Mesenteric fat pad (tissue), 1 donor: ENCODE measurements around the gene CCL17. TPM values are rescaled to one million over a fixed set of nuclear protein-coding genes. Genes with fewer than 3 reads are reported as not detected.
"Not testable (repeated sequence)": the region's sequence is repeated elsewhere in the genome, so short reads cannot be mapped to it uniquely, and the experiment has no call there.

Experiments used
- DNase-seq: peaks from one replicate; pipeline ENCODE4 v3.0.0-alpha.2; 2020; ENCODE audit warnings: low spot score
- total RNA-seq: library from RNA; stranded (reverse); fragmentation: NEBNext Ultra II Directional; extraction: Animal tissue kit (Norgen Biotek cat#: 25700); gene quantifications from one replicate; pipeline ENCODE4 v1.2.1, GENCODE V29; 2021
- donor health status: DM: yes; HTN: yes; CAD: no.

The CCL17 gene
- total RNA-seq, 1 donor from 2014 or later: not detected

- no peak for DNase-seq
Measured at GRCh38 chr16:57430955-57431354, 26.4 kb downstream of the CCL17 start.

- DNase-seq: no peak
Measured at GRCh38 chr16:57432505-57432904, 27.9 kb downstream of the CCL17 start.

GRCh38 chr16:57432989-57433388 lies 28.4 kb downstream of the CCL17 start:
- no peak for DNase-seq

GRCh38 chr16:57434003-57434402 lies 29.4 kb downstream of the CCL17 start:
- DNase-seq: no peak

- no peak for DNase-seq
Measured at GRCh38 chr16:57435838-57436237, 31.3 kb downstream of the CCL17 start.

- not testable (repeated sequence) for DNase-seq
Measured at GRCh38 chr16:57439947-57440346, 35.4 kb downstream of the CCL17 start.

- DNase-seq: not testable (repeated sequence)
Measured at GRCh38 chr16:57440551-57440950, 36.0 kb downstream of the CCL17 start.

- DNase-seq: no peak
Measured at GRCh38 chr16:57444711-57445110, 40.1 kb downstream of the CCL17 start.

- DNase-seq: no peak
Measured at GRCh38 chr16:57445510-57445909, 40.9 kb downstream of the CCL17 start.

- no peak for DNase-seq
Measured at GRCh38 chr16:57446531-57447185, 42.1 kb downstream of the CCL17 start.

- DNase-seq: peak; percentile 99
Measured at GRCh38 chr16:57447186-57447962, 42.8 kb downstream of the CCL17 start, which contains the start of the genes CIAPIN1 and COQ9. Gene CIAPIN1, minus strand, starts transcription at chr16:57447385. Its CDS starts 6,457 bp downstream, at chr16:57440928. Gene COQ9, plus strand, starts transcription at chr16:57447479. Its CDS starts 27 bp downstream, at chr16:57447506.

GRCh38 chr16:57452021-57452420 lies 47.5 kb downstream of the CCL17 start:
- DNase-seq: no peak

- peak; percentile 96 for DNase-seq
Measured at GRCh38 chr16:57462209-57462977, 57.8 kb downstream of the CCL17 start, which contains the start of gene POLR2C. Gene POLR2C, plus strand, starts transcription at chr16:57462679. Its CDS starts 46 bp downstream, at chr16:57462725.

GRCh38 chr16:57462978-57463362 lies 58.4 kb downstream of the CCL17 start:
- no peak for DNase-seq

GRCh38 chr16:57464523-57464922 lies 60.0 kb downstream of the CCL17 start:
- no peak for DNase-seq

Other genes starting within 250 kb of the CCL17 start
- gene PSME3IP1, start 218.7 kb upstream of the CCL17 start, total RNA-seq: 61.1 TPM
- 26.0 TPM for gene RSPRY1, start 218.4 kb upstream of the CCL17 start, total RNA-seq
- 52.0 TPM for gene ARL2BP, start 159.5 kb upstream of the CCL17 start, total RNA-seq
- 1.8 TPM for gene PLLP, start 120.1 kb upstream of the CCL17 start, total RNA-seq
- not detected for gene CCL22, start 46.0 kb upstream of the CCL17 start, total RNA-seq
- gene CX3CL1, start 32.3 kb upstream of the CCL17 start, total RNA-seq: 14.6 TPM
- gene CIAPIN1, start 42.6 kb downstream of the CCL17 start, total RNA-seq: 53.6 TPM
- 39.2 TPM for gene COQ9, start 42.7 kb downstream of the CCL17 start, total RNA-seq
- 42.9 TPM for gene POLR2C, start 57.9 kb downstream of the CCL17 start, total RNA-seq
- 7.3 TPM for gene DOK4, start 81.7 kb downstream of the CCL17 start, total RNA-seq
- gene CCDC102A, start 131.8 kb downstream of the CCL17 start, total RNA-seq: 5.0 TPM
- gene ADGRG5, start 137.9 kb downstream of the CCL17 start, total RNA-seq: 0.10 TPM
- 96.3 TPM for gene ADGRG1, start 223.9 kb downstream of the CCL17 start, total RNA-seq